Naive B cell (primary cell): Measurements from ENCODE around the gene EPB41L4A. TPM values are rescaled to one million over a fixed set of nuclear protein-coding genes. Genes with fewer than 3 reads are reported as not detected.
"Not testable (repeated sequence)": the region's sequence is repeated elsewhere in the genome, so short reads cannot be mapped to it uniquely, and the experiment has no call there.

ENCODE experiments used
- ATAC-seq, 2 donors: fragments of 150-1000 bp; cut with Tn5 transposase; 2 replicates each; pipeline ENCODE4 v1.10.0; 2021; ENCODE audit warnings: low read depth in 2 of 2, mild to moderate bottlenecking in 2 of 2, moderate library complexity in 2 of 2
- DNase-seq: peaks from one replicate; pipeline ENCODE4 v3.0.0; 2022
- H3K27ac Mint-ChIP-seq, 6 donors: one replicate each; pipeline ENCODE4 v1.8.0; 2020 to 2022; ENCODE audit warnings: mild to moderate bottlenecking in 6 of 6, mixed read lengths in 6 of 6, moderate library complexity in 5 of 6, inconsistent platforms in 2 of 6
- H3K27me3 Mint-ChIP-seq, 3 donors: one replicate each; pipeline ENCODE4 v1.8.0; 2021 to 2022; ENCODE audit warnings: mixed read lengths in 3 of 3, mild to moderate bottlenecking in 1 of 3
- H3K36me3 Mint-ChIP-seq, 2 donors: one replicate each; pipeline ENCODE4 v1.8.0; 2020 to 2022; ENCODE audit warnings: mixed read lengths in 2 of 2, inconsistent platforms in 1 of 2, mild to moderate bottlenecking in 1 of 2
- H3K4me1 Mint-ChIP-seq, 3 donors: one replicate each; pipeline ENCODE4 v1.8.0; 2020 to 2022; ENCODE audit warnings: mixed read lengths in 3 of 3, inconsistent platforms in 1 of 3, mild to moderate bottlenecking in 1 of 3, moderate library complexity in 1 of 3
- H3K4me3 Mint-ChIP-seq, 8 donors: one replicate each; pipeline ENCODE4 v1.8.0; 2020 to 2022; ENCODE audit warnings: mild to moderate bottlenecking in 8 of 8, mixed read lengths in 8 of 8, moderate library complexity in 8 of 8, inconsistent platforms in 2 of 8
- H3K9me3 Mint-ChIP-seq, 7 donors: one replicate each; pipeline ENCODE4 v1.8.0; 2020 to 2022; ENCODE audit warnings: mixed read lengths in 7 of 7, mild to moderate bottlenecking in 5 of 7, inconsistent platforms in 2 of 7, moderate library complexity in 1 of 7
- polyA plus RNA-seq, 6 donors: library from polyadenylated mRNA; unstranded; fragments of 300-500 nt; fragmentation: Illumina TruSeq; gene quantifications; one replicate each; pipeline ENCODE4 v1.2.3, GENCODE V29; 2021; ENCODE audit warnings: low read depth in 6 of 6

Gene EPB41L4A
- polyA plus RNA-seq, 6 donors from 2014 or later: 0.92 to 4.7 (median 1.5) TPM

DNA sequence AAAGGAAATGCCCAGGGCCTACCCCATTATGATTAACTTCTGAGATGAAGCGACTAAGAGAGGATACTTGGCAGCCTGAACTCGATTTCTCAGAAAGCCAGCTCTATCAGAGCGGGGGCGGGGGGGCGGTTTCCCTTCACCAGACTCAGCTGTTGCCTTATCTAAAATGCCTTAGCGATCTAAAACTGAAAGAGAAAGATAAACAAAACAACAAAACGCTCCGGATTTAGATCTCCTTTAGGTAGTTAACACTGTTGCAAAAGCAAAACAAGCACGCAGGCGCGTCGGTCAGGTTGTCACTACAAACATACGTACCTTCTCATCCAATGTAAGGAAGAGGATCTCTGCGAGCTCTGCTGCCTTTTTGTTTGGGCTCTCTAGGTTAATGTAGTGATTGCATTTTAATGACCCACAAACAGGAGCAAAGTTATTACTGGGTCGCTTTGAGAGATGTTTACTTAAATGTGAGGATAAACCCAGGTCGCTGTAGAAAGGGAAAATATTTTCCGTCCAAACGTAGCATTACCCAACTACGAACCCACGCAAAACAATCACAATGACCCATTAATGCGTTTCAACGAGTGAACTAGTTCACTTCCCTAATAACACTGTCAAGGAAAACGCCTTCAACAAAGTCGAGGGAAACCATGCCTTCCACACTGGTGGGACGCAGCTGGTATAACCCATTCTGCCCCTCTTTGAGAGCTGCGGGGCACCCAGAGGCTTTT is 982 bp downstream of the EPB41L4A start:
- DNase-seq (peak; percentile 34), ATAC-seq (peak; percentile 38 to 47)
- Mint-ChIP-seq H3K27ac (peak overlapping the region in 3 of 6 donors; percentile 55 to 90 (median 66)), H3K36me3 (no peaks in the 10 kb centered on the region), H3K9me3 (peaks cover 0 to 7% (median 3%) of the 10 kb centered on the region in 7 donors), H3K27me3 (peaks cover 38 to 59% (median 47%) of the 10 kb centered on the region in 3 donors), H3K4me3 (peak overlapping the region; percentile 81 to 93 (median 86)), H3K4me1 (peaks cover 8 to 14% (median 11%) of the 10 kb centered on the region in 3 donors)

DNA sequence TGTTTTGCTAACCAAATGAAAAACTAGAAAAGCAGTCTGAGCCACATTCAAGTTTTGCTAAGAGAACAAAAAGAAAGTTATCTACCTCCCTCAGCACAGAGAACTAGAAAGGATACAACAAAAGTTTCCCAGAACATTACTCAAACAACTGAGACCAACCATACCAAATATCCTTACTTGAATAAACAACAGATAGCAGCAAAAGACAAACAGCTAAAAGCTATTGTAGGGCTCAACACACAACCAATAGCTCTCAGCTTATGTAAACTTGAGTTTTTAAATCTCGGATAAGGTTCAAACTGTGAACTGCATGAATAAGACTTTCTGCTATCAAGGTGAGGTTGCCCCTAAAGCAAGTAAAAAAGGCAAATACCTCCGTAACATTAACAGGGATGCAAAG is 3.5 kb downstream of the EPB41L4A start:
- Mint-ChIP-seq H3K27ac (no peak overlapping the region), H3K4me1 (peaks cover 8 to 17% (median 14%) of the 10 kb centered on the region in 3 donors), H3K27me3 (peaks cover 34 to 62% (median 50%) of the 10 kb centered on the region in 3 donors), H3K36me3 (peaks cover 0 to 7% of the 10 kb centered on the region in 2 donors), H3K4me3 (no peak overlapping the region), H3K9me3 (no peaks in the 10 kb centered on the region)
- ATAC-seq: no peak
- DNase-seq: no peak

GRCh38 chr5:112413611-112414010 is 5.5 kb downstream of the EPB41L4A start:
- Mint-ChIP-seq H3K4me1 (peaks cover 8 to 15% (median 11%) of the 10 kb centered on the region in 3 donors), H3K4me3 (no peak overlapping the region), H3K9me3 (no peaks in the 10 kb centered on the region), H3K36me3 (peaks cover 0 to 7% of the 10 kb centered on the region in 2 donors), H3K27ac (no peak overlapping the region), H3K27me3 (peaks cover 34 to 61% (median 60%) of the 10 kb centered on the region in 3 donors)
- no peak for ATAC-seq
- no peak for DNase-seq

- DNase-seq (no peak), ATAC-seq (no peak)
- Mint-ChIP-seq H3K27ac (no peak overlapping the region), H3K27me3 (peaks cover 24 to 50% (median 47%) of the 10 kb centered on the region in 3 donors), H3K4me3 (no peak overlapping the region), H3K4me1 (peaks cover 0 to 6% (median 0%) of the 10 kb centered on the region in 3 donors), H3K9me3 (no peaks in the 10 kb centered on the region), H3K36me3 (peaks cover 0 to 7% of the 10 kb centered on the region in 2 donors)
Measured at GRCh38 chr5:112412346-112412745, 6.7 kb downstream of the EPB41L4A start.

DNA sequence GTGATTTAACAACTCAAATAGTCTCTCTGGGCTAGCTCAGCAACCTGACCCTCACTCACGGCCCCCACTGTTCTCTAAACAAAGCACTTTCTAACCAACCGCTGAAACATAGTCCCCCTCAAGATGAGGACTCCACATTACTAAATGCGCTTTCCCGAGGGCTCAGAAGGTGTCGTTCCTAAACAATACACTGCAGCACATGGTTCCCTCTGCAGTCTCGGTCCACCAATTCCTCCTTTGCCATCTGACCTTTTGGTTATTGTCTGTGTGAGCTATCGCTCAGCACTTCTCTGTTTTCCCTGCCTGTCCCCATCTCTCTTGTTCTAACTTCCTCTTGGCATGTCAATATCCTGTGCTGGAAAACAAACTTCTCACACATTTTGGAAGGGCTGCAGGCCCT is 7.2 kb downstream of the EPB41L4A start:
- H3K4me3 Mint-ChIP-seq: no peak overlapping the region
- H3K27ac Mint-ChIP-seq: no peak overlapping the region
- H3K4me1 Mint-ChIP-seq: peaks cover 0 to 6% (median 0%) of the 10 kb centered on the region in 3 donors
- H3K36me3 Mint-ChIP-seq: peaks cover 0 to 7% of the 10 kb centered on the region in 2 donors
- DNase-seq (no peak), ATAC-seq (no peak)
- H3K27me3 Mint-ChIP-seq: peaks cover 23 to 50% (median 46%) of the 10 kb centered on the region in 3 donors
- no peaks in the 10 kb centered on the region for H3K9me3 Mint-ChIP-seq

- DNase-seq (no peak), ATAC-seq (no peak)
- Mint-ChIP-seq H3K4me1 (peaks cover 0 to 6% (median 0%) of the 10 kb centered on the region in 3 donors), H3K27me3 (peaks cover 24 to 51% (median 40%) of the 10 kb centered on the region in 3 donors), H3K4me3 (no peak overlapping the region), H3K36me3 (peaks cover 0 to 8% of the 10 kb centered on the region in 2 donors), H3K27ac (no peak overlapping the region), H3K9me3 (no peaks in the 10 kb centered on the region)
Measured at GRCh38 chr5:112407666-112408065, 11.4 kb downstream of the EPB41L4A start.

- Mint-ChIP-seq H3K27ac (no peak overlapping the region), H3K9me3 (no peaks in the 10 kb centered on the region), H3K36me3 (peaks cover 0 to 7% of the 10 kb centered on the region in 2 donors), H3K4me1 (peaks cover 0 to 5% (median 0%) of the 10 kb centered on the region in 3 donors), H3K4me3 (no peak overlapping the region), H3K27me3 (peaks cover 24 to 51% (median 42%) of the 10 kb centered on the region in 3 donors)
- DNase-seq (no peak), ATAC-seq (no peak)
Measured at GRCh38 chr5:112407240-112407639, 11.8 kb downstream of the EPB41L4A start.

- H3K4me1 Mint-ChIP-seq: no peaks in the 10 kb centered on the region
- H3K27me3 Mint-ChIP-seq: peaks cover 20 to 52% (median 39%) of the 10 kb centered on the region in 3 donors
- H3K36me3 Mint-ChIP-seq: peaks cover 0 to 14% of the 10 kb centered on the region in 2 donors
- ATAC-seq (no peak), DNase-seq (no peak)
- peaks cover 0 to 4% (median 0%) of the 10 kb centered on the region in 7 donors for H3K9me3 Mint-ChIP-seq
- no peak overlapping the region for H3K4me3 Mint-ChIP-seq
- no peak overlapping the region for H3K27ac Mint-ChIP-seq
Measured at GRCh38 chr5:112403069-112403468, 16.0 kb downstream of the EPB41L4A start.

- H3K27me3 Mint-ChIP-seq: peaks cover 20 to 55% (median 38%) of the 10 kb centered on the region in 3 donors
- H3K4me1 Mint-ChIP-seq: no peaks in the 10 kb centered on the region
- peaks cover 0 to 14% of the 10 kb centered on the region in 2 donors for H3K36me3 Mint-ChIP-seq
- no peak overlapping the region for H3K27ac Mint-ChIP-seq
- no peak for ATAC-seq
- DNase-seq: no peak
- H3K9me3 Mint-ChIP-seq: peaks cover 0 to 4% (median 0%) of the 10 kb centered on the region in 7 donors
- H3K4me3 Mint-ChIP-seq: no peak overlapping the region
Measured at GRCh38 chr5:112401924-112402323, 17.2 kb downstream of the EPB41L4A start.

GRCh38 chr5:112397690-112398089 is 21.4 kb downstream of the EPB41L4A start:
- Mint-ChIP-seq H3K4me3 (no peak overlapping the region), H3K27ac (no peak overlapping the region), H3K27me3 (peaks cover 6 to 41% (median 24%) of the 10 kb centered on the region in 3 donors), H3K4me1 (peaks cover 0 to 3% (median 0%) of the 10 kb centered on the region in 3 donors), H3K36me3 (peaks cover 0 to 10% of the 10 kb centered on the region in 2 donors), H3K9me3 (peaks cover 0 to 4% (median 1%) of the 10 kb centered on the region in 7 donors)
- DNase-seq (no peak), ATAC-seq (no peak)

DNA sequence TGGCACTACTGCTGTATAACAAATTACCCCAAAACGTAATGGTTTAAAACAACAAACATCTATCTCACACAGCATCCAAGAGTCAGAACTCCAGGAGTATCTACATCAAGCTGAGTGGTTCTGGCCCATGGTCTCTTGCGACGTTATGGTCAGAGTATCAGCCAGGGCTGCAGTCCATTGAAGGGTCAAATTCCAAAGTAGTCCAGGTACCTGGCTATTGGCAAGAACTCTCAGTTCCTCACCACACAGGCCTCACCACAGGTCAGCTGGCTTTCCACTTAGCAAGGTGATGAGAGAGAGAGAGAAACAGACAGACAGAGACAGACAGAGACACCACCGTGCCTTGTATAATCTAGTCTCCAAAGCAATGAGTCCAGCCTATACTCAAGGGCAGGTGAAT is 22.6 kb downstream of the EPB41L4A start:
- Mint-ChIP-seq H3K36me3 (peaks cover 0 to 5% of the 10 kb centered on the region in 2 donors), H3K27ac (peak overlapping the region in 1 of 6 donors; percentile 11), H3K4me3 (no peak overlapping the region), H3K27me3 (peaks cover 6 to 38% (median 22%) of the 10 kb centered on the region in 3 donors), H3K9me3 (peaks cover 0 to 5% (median 1%) of the 10 kb centered on the region in 7 donors), H3K4me1 (peaks cover 0 to 3% (median 0%) of the 10 kb centered on the region in 3 donors)
- ATAC-seq: no peak
- DNase-seq: no peak

- peaks cover 6 to 41% (median 15%) of the 10 kb centered on the region in 3 donors for H3K27me3 Mint-ChIP-seq
- not testable (repeated sequence) for DNase-seq, H3K4me3 Mint-ChIP-seq, H3K9me3 Mint-ChIP-seq, H3K4me1 Mint-ChIP-seq, H3K27ac Mint-ChIP-seq, ATAC-seq, H3K36me3 Mint-ChIP-seq
Measured at GRCh38 chr5:112395299-112395698, 23.8 kb downstream of the EPB41L4A start.

DNA sequence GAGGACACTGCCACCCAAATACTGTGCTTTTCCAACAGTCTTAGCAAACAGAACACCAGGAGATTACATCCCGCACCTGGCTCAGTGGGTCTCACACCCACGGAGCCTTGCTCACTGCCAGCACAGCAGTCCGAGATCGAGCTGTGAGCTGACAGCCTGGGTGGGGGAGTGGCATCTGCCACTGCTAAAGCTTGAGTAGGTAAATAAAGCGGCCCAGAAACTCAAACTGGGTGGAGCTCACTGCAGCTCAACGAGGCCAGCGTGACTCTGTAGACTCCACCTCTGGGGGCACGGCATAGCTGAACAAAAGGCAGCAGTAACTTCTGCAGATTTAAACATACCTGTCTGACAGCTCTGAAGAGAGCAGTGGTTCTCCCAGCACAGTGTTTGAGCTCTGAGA is 28.8 kb downstream of the EPB41L4A start:
- H3K27ac Mint-ChIP-seq: no peak overlapping the region
- DNase-seq (no peak), ATAC-seq (no peak)
- H3K9me3 Mint-ChIP-seq: peaks cover 0 to 9% (median 0%) of the 10 kb centered on the region in 7 donors
- H3K4me1 Mint-ChIP-seq: peaks cover 0 to 3% (median 0%) of the 10 kb centered on the region in 3 donors
- H3K36me3 Mint-ChIP-seq: no peaks in the 10 kb centered on the region
- no peak overlapping the region for H3K4me3 Mint-ChIP-seq
- peaks cover 6 to 34% (median 10%) of the 10 kb centered on the region in 3 donors for H3K27me3 Mint-ChIP-seq

GRCh38 chr5:112388739-112389138 is 30.3 kb downstream of the EPB41L4A start:
- DNase-seq (no peak), ATAC-seq (no peak)
- Mint-ChIP-seq H3K9me3 (peaks cover 0 to 9% (median 0%) of the 10 kb centered on the region in 7 donors), H3K36me3 (no peaks in the 10 kb centered on the region), H3K4me1 (peaks cover 0 to 5% (median 0%) of the 10 kb centered on the region in 3 donors), H3K27ac (peak overlapping the region in 1 of 6 donors; percentile 66), H3K27me3 (peaks cover 6 to 34% (median 13%) of the 10 kb centered on the region in 3 donors), H3K4me3 (no peak overlapping the region)
